ENCODE measurements around the gene MEAF6.

Gene MEAF6

GRCh38 chr1:37484325-37485051 is 30.1 kb downstream of the MEAF6 start:
- DNase-seq (ENCODE audit: low spot score), result no peak

- DNase-seq (ENCODE audit: low spot score), result no peak
Observed at GRCh38 chr1:37483785-37484184, 30.8 kb downstream of the MEAF6 start.

- no peak for DNase-seq (ENCODE audit: low spot score)
Observed at GRCh38 chr1:37482796-37483744, 31.5 kb downstream of the MEAF6 start.

GRCh38 chr1:37482004-37482785 is 32.4 kb downstream of the MEAF6 start:
- no peak for DNase-seq (ENCODE audit: low spot score)

- DNase-seq (ENCODE audit: low spot score), result no peak
Observed at GRCh38 chr1:37481289-37482003, 33.1 kb downstream of the MEAF6 start.

GRCh38 chr1:37480581-37481288 is 33.8 kb downstream of the MEAF6 start:
- DNase-seq (ENCODE audit: low spot score), result no peak

- DNase-seq (ENCODE audit: low spot score), result no peak
Observed at GRCh38 chr1:37480125-37480466, 34.5 kb downstream of the MEAF6 start.

GRCh38 chr1:37479255-37480124 is 35.1 kb downstream of the MEAF6 start:
- peak; percentile 94 for DNase-seq (ENCODE audit: low spot score)

GRCh38 chr1:37478890-37479254 is 35.7 kb downstream of the MEAF6 start:
- peak; percentile 35 for DNase-seq (ENCODE audit: low spot score)

GRCh38 chr1:37478451-37478881 is 36.1 kb downstream of the MEAF6 start:
- peak; percentile 50 for DNase-seq (ENCODE audit: low spot score)

GRCh38 chr1:37477946-37478345 is 36.6 kb downstream of the MEAF6 start:
- no peak for DNase-seq (ENCODE audit: low spot score)

GRCh38 chr1:37477198-37477931 is 37.2 kb downstream of the MEAF6 start:
- no peak for DNase-seq (ENCODE audit: low spot score)

- peak; percentile 81 for DNase-seq (ENCODE audit: low spot score)
Observed at GRCh38 chr1:37476460-37477197, 37.9 kb downstream of the MEAF6 start.

GRCh38 chr1:37476087-37476452 is 38.5 kb downstream of the MEAF6 start:
- no peak for DNase-seq (ENCODE audit: low spot score)

- no peak for DNase-seq (ENCODE audit: low spot score)
Observed at GRCh38 chr1:37475380-37476086, 39.0 kb downstream of the MEAF6 start.

GRCh38 chr1:37474697-37475379 is 39.7 kb downstream of the MEAF6 start:
- peak; percentile 56 for DNase-seq (ENCODE audit: low spot score)

- DNase-seq (ENCODE audit: low spot score), result peak; percentile 99
Observed at GRCh38 chr1:37474046-37474696, 40.4 kb downstream of the MEAF6 start, which contains the start of gene ZC3H12A. ZC3H12A (plus strand) TSS chr1:37474580; CDS start chr1:37475497, 917 bp downstream.
